ENCODE measurements around the gene SHANK2.

SHANK2 gene

GRCh38 chr11:71252269-71252769 is at the start of gene SHANK2:
Gene SHANK2 (minus strand): TSS chr11:71252577. CDS start chr11:71147326, 105,251 bp downstream.
- DNase-seq (ENCODE audit: low read depth in 2 of 2), result no peak

GRCh38 chr11:71301858-71302533 is 49.6 kb upstream of the SHANK2 start:
- DNase-seq (ENCODE audit: low read depth in 2 of 2), result no peak

DNA sequence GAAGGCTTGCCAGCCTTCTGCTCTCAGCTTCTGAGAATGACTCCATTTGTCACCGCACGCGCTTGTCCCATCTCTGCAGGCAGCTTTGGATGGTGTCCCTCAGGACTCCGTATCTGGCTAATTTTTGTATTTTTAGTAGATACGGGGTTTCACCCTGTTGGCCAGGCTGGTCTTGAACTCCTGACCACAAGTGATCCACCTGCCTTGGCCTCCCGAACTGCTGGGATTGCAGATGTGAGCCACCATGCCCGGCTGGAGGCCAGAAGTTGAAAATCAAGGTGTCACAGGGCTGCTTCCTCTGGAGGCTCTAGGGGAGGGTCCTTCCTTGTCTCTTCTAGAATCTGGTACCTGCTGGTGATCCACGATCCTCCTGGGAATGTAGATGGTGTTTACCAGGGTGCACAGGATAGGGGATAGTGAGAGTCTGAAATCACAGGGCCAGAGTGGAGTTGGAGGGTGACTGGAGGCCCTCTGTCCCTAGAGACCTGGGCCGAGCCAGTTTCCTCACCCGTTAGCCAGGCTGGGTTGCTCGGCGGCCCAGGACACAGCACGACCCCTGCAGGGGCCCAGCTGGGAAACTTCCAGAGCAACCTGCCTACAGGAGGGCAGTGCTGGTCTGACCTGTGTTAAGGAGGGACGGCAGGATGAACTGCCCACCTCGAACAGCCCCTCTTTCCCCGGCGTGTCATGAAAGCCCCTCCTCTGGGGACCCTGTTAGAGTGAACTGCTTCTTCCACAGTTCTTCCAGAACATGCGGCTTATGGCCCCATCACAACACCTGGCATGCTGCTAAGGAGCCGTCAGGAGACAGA is 48.9 kb upstream of the SHANK2 start:
- no peak for DNase-seq (ENCODE audit: low read depth in 2 of 2)

GRCh38 chr11:71300187-71300586 is 47.8 kb upstream of the SHANK2 start:
- no peak for DNase-seq (ENCODE audit: low read depth in 2 of 2)

DNA sequence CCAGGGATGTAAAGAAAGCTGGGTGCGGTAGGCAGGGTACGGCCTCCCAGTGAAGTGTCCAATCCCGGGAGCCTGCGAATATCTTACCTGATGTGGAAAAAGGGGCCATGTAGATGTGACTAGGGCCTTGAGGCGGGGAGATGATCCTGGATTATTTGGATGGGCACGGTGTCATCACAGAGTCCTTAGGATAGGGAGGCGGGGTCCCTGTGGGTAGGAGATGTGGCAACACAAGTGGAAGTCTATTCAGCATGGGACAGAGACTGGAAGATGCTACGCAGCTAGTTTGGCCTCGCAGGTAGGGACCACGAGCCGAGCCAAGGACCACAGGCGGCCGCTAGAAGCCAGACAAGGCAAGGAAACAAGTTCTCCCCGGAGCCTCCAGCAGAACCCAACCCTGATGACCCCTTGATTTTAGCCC is 46.4 kb upstream of the SHANK2 start:
- DNase-seq (ENCODE audit: low read depth in 2 of 2), result no peak

- no peak for DNase-seq (ENCODE audit: low read depth in 2 of 2)
Measured at GRCh38 chr11:71298016-71298550, 45.7 kb upstream of the SHANK2 start.

DNA sequence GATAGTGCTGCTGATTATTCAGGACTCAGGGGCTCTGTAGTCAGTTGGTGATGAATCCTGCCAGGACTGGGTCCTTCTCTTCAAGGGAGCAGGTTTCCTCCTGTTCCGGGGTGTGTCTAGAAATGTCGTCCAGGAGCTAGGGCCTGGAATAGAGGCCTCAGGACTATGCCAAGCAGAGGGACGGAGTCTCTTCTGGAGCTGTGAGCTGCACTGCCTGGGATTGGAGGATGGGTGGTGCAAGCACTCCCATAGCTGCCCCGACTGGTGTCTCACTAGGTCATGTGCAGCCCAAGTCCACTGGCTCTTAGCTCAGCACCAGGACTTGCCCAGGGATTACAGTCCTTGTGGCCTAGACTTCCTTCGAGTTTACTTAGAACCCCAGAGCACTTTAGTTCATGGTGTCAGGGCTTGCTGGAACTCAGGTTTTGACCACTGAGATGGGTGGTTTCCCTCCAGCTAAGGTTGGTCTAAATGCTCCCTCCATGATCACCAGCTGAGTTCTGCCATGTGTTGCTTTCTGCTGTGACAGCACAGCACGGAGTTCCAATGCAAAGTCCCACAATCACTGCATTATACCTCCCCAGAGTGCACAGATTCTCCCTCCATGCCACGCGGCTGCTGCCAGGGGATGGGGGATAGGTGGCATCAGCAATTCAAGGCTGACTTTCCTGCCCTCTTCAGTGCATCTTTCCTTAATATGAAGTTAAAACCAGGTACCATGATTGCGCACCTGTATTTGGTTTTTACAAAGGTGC is 42.6 kb upstream of the SHANK2 start:
- no peak for DNase-seq (ENCODE audit: low read depth in 2 of 2)

DNA sequence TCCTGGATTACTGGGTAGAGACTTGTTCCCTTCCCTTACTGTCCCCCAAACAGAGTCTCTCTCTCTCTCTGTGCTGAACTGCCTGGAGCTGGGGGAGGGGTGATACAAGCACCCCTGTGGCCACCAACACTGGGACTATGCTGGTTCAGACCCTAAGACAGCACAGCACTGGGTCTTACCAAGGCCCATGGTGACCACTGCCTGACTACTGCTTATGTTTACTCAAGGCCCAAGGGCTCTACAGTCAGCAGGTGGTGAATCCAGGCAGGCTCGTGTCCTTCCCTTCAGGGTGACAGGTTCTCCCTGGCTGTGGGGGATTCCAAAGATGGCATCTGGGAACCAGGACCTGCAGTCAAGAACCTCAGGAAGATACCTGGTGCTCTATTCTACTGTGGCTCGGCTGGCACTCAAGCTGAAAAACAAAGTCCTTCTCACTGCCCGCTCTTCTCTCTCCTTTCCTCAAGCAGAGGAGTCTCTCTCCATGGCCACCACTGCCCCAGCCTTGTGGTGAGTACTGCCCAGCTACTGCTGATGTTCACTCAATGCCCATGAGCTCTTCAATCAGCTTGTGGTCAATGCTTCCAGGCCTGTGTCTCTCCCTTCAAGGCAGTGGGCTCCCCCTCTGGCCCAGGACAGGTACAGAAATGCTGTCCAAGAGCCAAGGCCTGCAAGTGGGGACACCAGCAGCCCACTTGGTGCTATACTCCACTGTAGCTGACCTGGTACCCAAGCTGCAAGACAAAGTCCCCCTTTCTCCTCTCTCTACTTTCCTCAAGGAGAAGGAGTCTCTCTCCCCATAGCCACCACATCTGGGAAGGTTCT is 41.8 kb upstream of the SHANK2 start:
- no peak for DNase-seq (ENCODE audit: low read depth in 2 of 2)

GRCh38 chr11:71286701-71287643 is 34.6 kb upstream of the SHANK2 start:
- DNase-seq (ENCODE audit: low read depth in 2 of 2), result no peak

GRCh38 chr11:71285111-71285510 is 32.7 kb upstream of the SHANK2 start:
- no peak for DNase-seq (ENCODE audit: low read depth in 2 of 2)

GRCh38 chr11:71284525-71285092 is 32.2 kb upstream of the SHANK2 start:
- DNase-seq (ENCODE audit: low read depth in 2 of 2), result no peak

DNA sequence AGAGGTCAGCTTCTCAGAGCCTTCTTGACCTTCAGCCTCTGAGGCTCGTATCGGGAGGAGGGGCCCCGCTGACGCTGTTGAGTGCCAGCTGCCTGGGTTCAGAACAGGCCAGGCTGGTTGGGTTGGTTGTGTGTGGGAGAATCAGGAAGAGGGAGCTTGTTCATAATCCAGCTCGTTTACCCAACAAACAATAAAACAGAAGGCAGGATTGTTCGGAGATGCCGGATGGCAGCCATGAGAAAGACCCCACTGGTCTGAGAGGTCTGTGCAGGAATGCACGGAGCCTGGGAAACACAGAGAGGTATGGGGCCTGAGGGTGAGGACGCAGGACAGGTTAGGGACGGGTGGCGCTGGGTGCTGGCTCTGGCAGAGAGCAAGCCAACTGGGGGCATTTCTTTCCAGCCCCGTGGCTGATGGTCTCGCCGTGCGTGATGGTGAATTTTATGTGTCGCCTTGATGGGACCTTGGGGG is 31.6 kb upstream of the SHANK2 start:
- DNase-seq (ENCODE audit: low read depth in 2 of 2), result no peak

DNA sequence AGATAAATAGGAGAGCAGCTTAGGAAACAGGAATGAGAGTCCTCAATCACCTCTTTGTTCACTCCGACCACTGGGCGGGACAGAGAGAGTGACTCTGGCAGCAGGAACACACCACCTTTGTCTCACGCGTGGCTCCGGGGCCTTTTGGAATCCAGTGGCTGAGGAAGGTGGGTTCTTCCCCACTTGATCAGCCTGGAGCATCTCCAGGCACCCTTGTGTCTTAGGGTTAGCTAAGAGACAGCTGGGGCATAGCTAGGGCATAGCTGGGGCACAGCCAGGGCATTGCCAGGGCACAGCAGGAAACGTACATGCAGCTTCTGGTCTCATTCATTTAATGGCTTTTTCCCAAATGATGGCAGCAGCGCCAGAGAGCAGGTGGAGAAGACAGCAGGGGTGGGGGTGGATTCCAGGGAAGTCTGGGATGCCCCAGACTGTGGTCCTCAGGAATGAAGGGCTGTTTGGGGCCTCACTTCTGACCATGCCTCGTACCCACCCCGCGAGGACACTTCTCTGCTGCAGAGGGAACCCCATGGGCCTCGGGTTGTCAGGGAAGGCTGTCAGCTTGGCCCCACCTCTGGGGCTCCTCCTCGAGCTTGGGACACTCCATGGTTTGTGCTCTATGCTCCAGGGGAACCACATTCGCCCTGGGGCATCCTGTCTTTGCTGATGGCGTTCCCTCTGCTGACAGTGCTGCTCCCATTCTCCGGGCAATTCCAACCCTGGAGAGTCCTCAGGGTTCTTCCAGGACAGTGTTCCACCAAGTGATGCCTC is 30.4 kb upstream of the SHANK2 start:
- no peak for DNase-seq (ENCODE audit: low read depth in 2 of 2)

GRCh38 chr11:71281831-71282230 is 29.5 kb upstream of the SHANK2 start:
- DNase-seq (ENCODE audit: low read depth in 2 of 2), result no peak

DNA sequence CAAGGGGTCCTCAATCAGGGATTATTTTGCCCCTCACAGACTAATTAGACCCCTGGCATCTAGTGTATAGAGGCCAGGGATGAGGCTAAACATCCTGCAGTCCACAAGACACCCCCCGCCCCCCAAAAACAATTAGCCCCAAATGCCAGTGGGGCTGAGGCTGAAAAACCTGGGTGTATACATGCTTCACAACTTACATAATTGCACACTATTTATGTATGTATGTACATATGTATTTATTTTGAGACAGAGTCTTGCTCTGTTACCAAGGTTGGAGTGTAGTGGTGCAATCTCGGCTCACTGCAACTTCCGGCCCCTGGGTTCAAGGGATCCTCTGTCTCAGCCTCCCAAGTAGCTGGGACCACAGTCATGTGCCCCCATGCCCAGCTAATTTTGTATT is 28.8 kb upstream of the SHANK2 start:
- DNase-seq (ENCODE audit: low read depth in 2 of 2), result no peak

GRCh38 chr11:71279916-71280645 is 27.7 kb upstream of the SHANK2 start:
- DNase-seq (ENCODE audit: low read depth in 2 of 2), result no peak

DNA sequence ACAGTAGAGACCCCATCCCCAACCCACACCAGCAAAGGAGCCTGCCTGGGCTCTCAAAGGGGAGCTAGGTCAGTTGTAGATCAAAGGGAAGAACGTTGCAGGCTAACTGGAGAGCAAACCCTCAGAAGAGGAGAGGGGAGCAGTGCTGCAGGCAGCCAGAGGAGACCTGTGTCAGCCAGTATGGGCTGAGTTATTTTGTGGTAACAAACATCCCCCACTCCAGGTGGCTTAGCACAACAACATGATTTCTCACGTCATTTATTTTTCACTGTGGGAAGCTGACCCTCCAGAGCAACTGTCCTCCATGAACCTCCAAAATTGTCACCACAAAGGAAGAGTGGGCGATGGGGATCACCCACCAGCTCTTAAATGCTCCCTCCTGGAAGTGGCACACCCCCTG is 19.8 kb upstream of the SHANK2 start:
- DNase-seq (ENCODE audit: low read depth in 2 of 2), result no peak

Data from stimulated activated CD8-positive, alpha-beta memory T cell treated with anti-CD3 and anti-CD28 coated beads, Interleukin-15, amount 100 ng/mL, for 48 hours (primary cell).